Osteocyte (in vitro differentiated cells): Measurements from ENCODE around the gene MYO1G. TPM values are rescaled to one million over a fixed set of nuclear protein-coding genes. Genes with fewer than 3 reads are reported as not detected.
A peak's percentile ranks its signal among the peaks of the same experiment; 100 is the strongest.
"Not testable (repeated sequence)": the region's sequence is repeated elsewhere in the genome, so short reads cannot be mapped to it uniquely, and the experiment has no call there.

Experiments used
- DNase-seq: peaks from one replicate; pipeline ENCODE4 v3.0.0; 2021; ENCODE audit warnings: mixed read lengths; ENCODE audit not compliant: unreplicated experiment; ENCODE audit errors: extremely low spot score
- H3K27ac Mint-ChIP-seq: one replicate; pipeline ENCODE4 v1.8.0; 2021; ENCODE audit warnings: mild to moderate bottlenecking, mixed read lengths; ENCODE audit not compliant: unreplicated experiment
- H3K27me3 Mint-ChIP-seq: one replicate; pipeline ENCODE4 v1.8.0; 2021; ENCODE audit warnings: mixed read lengths; ENCODE audit not compliant: unreplicated experiment
- H3K36me3 Mint-ChIP-seq: one replicate; pipeline ENCODE4 v1.8.0; 2021; ENCODE audit warnings: mixed read lengths; ENCODE audit not compliant: unreplicated experiment
- H3K4me1 Mint-ChIP-seq: one replicate; pipeline ENCODE4 v1.8.0; 2021; ENCODE audit warnings: mixed read lengths; ENCODE audit not compliant: unreplicated experiment
- H3K4me3 Mint-ChIP-seq: one replicate; pipeline ENCODE4 v1.8.0; 2021; ENCODE audit warnings: mild to moderate bottlenecking, moderate library complexity, mixed read lengths; ENCODE audit not compliant: unreplicated experiment
- H3K9me3 Mint-ChIP-seq: one replicate; pipeline ENCODE4 v1.8.0; 2021; ENCODE audit warnings: mixed read lengths; ENCODE audit not compliant: unreplicated experiment
- total RNA-seq: library from RNA; stranded (reverse); gene quantifications from 2 replicates; pipeline ENCODE4 v1.2.1, GENCODE V29; 2021
- TF ChIP-seq, protein P1 (sequence below): fragments of 200-600 bp; sonication (generic); IDR thresholded peaks from 2 replicates; pipeline ENCODE4 v1.5.0; 2021; ENCODE audit warnings: antibody characterized with exemption, mild to moderate bottlenecking, moderate library complexity

MYO1G gene
- total RNA-seq, 1 donor from 2014 or later, result 0.05 TPM

DNA sequence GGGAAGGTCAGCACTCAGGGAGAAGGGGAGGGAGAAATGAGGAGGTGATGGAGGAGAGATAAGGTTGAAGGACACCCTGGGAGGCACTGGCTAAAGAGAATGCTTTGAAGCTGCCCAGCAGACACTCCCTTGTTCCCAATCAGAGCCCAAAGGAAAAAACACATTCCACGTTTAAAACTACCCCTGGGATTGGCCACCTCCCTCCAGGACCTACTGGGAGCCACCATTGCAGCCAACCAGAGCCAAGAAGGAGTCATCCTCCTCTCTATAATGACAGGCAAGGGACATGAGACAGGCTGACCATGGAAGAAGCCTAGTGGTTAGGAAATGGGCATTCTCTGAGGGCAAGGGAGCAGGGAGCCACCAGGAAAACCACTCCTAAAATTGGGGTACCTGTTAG is 43.8 kb downstream of the MYO1G start:
- H3K4me3 Mint-ChIP-seq, result no peak overlapping the region
- no peaks in the 10 kb centered on the region for H3K4me1 Mint-ChIP-seq
- TF ChIP-seq, protein P1, sequence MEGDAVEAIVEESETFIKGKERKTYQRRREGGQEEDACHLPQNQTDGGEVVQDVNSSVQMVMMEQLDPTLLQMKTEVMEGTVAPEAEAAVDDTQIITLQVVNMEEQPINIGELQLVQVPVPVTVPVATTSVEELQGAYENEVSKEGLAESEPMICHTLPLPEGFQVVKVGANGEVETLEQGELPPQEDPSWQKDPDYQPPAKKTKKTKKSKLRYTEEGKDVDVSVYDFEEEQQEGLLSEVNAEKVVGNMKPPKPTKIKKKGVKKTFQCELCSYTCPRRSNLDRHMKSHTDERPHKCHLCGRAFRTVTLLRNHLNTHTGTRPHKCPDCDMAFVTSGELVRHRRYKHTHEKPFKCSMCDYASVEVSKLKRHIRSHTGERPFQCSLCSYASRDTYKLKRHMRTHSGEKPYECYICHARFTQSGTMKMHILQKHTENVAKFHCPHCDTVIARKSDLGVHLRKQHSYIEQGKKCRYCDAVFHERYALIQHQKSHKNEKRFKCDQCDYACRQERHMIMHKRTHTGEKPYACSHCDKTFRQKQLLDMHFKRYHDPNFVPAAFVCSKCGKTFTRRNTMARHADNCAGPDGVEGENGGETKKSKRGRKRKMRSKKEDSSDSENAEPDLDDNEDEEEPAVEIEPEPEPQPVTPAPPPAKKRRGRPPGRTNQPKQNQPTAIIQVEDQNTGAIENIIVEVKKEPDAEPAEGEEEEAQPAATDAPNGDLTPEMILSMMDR, result no peak
- peaks cover 45% of the 10 kb centered on the region for H3K27me3 Mint-ChIP-seq
- DNase-seq, result no peak
- no peak overlapping the region for H3K27ac Mint-ChIP-seq
- no peaks in the 10 kb centered on the region for H3K9me3 Mint-ChIP-seq
- H3K36me3 Mint-ChIP-seq, result no peaks in the 10 kb centered on the region

DNA sequence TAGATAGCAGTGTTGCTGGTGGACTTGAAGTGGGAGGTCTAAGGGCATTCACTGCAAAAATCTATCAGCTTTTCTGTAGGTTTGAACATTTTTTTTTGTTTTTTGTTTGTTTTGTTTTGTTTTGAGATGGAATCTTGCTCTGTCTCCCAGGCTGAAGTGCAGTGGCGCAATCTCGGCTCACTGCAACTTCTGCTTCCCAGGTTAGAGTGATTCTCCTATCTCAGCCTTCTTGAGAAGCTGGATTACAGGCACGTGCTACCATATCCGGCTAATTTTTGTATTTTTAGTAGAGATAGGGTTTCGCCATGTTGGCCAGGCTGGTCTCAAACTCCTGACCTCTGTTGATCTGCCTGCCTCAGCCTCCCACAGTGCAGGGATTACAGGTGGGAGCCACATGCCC is 44.3 kb downstream of the MYO1G start:
- H3K9me3 Mint-ChIP-seq, H3K27ac Mint-ChIP-seq, H3K36me3 Mint-ChIP-seq, DNase-seq, H3K4me1 Mint-ChIP-seq, H3K4me3 Mint-ChIP-seq: not testable (repeated sequence)
- H3K27me3 Mint-ChIP-seq, result peaks cover 44% of the 10 kb centered on the region

DNA sequence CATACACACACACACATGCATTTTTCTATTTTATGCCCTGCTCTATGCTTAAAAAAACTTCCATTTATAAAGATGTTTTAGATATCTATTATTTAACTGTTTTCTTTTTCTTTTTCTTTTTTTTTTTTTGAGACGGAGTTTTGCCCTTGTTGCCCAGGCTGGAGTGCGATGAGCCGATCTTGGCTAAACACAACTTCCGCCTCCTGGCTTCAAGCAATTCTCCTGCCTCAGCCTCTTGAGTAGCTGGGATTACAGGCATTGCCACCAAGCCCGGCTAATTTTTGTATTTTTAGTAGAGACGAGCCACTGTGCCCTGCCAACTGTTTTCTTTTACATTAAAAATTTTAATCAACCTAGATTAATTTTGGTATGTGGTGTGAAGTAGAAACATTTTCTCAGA is 47.9 kb downstream of the MYO1G start:
- H3K4me3 Mint-ChIP-seq, result no peak overlapping the region
- peaks cover 47% of the 10 kb centered on the region for H3K27me3 Mint-ChIP-seq
- no peak for DNase-seq
- H3K36me3 Mint-ChIP-seq, result no peaks in the 10 kb centered on the region
- H3K27ac Mint-ChIP-seq, result no peak overlapping the region
- TF ChIP-seq, protein P1, result no peak
- no peaks in the 10 kb centered on the region for H3K4me1 Mint-ChIP-seq
- peaks cover 3% of the 10 kb centered on the region for H3K9me3 Mint-ChIP-seq

DNA sequence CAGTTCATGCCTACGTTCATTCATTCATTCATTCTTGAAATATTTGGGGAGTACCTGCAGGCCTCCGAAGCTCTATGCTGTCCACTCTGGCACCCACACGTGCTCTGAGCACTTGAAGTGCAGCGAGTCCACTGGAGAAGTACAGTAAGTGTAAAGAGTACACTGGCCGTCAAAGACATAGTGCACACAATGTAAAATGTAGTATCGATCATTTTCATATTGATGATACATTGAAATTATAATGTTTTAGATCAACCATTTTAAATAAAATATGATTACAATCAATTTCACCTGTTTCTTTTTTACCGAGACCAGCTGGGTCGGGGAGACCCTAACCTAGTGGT is 56.5 kb downstream of the MYO1G start:
- Mint-ChIP-seq H3K27me3 (peaks cover 12% of the 10 kb centered on the region), H3K9me3 (no peaks in the 10 kb centered on the region), H3K4me3 (no peak overlapping the region), H3K4me1 (no peaks in the 10 kb centered on the region), H3K27ac (no peak overlapping the region), H3K36me3 (no peaks in the 10 kb centered on the region)
- TF ChIP-seq, protein P1, result no peak
- no peak for DNase-seq

DNA sequence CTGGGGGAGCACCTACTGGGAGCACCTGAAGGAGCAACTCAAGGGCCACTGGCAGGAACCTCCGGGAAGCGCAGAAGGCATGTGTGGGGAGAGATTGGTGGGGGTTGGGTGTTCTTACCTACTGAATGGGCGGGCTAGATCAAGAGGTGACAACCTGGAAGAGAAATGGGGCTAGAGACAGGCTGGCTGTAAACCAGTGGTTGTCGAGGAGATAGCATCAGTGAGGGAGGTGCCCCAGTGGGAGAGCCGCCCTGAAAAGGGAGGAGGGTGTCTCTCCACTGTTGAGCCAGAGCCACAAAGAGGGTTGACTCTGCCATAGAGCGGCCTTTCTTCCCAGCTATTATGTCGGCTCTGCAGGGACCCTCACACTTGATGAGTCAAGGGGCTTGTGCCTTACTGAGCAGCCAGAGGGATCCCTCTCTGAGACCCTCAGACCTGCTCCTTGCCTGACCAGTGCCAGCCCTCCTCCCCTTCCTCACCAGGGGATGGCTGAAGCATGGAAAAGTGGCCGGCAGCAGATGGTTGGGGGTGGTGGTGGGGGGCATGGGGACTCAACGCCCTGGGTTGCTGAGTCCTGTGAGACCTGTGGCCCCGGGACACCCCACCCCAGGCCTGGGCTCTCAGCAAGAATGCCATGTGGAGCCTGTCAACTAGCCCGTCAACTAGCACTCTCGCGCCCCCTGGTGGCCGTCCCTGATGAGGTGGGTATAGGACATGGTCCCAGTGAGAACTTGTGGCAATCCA is 57.0 kb downstream of the MYO1G start:
- peaks cover 8% of the 10 kb centered on the region for H3K27me3 Mint-ChIP-seq
- H3K27ac Mint-ChIP-seq, result no peak overlapping the region
- H3K36me3 Mint-ChIP-seq, result no peaks in the 10 kb centered on the region
- no peaks in the 10 kb centered on the region for H3K9me3 Mint-ChIP-seq
- no peak overlapping the region for H3K4me3 Mint-ChIP-seq
- H3K4me1 Mint-ChIP-seq, result no peaks in the 10 kb centered on the region
- DNase-seq, result peak; percentile 93
- TF ChIP-seq, protein P1, result peak; percentile 81
